Stimulated activated CD4-positive, alpha-beta T cell treated with anti-CD3 and anti-CD28 coated beads, Interleukin-4, amount 100 ng/mL, for 4 hours (primary cell): ENCODE data around the gene PHACTR3.

Experiments used
- DNase-seq, 2 experiments: peaks; one replicate each; pipeline ENCODE4 v3.0.0-alpha.2; 2020

The PHACTR3 gene

GRCh38 chr20:59575216-59575615 lies 29.1 kb upstream of the PHACTR3 start:
- no peak for DNase-seq

- no peak for DNase-seq
Observed at GRCh38 chr20:59575653-59576052, 28.7 kb upstream of the PHACTR3 start.

- DNase-seq: no peak
Observed at GRCh38 chr20:59576216-59576953, 28.0 kb upstream of the PHACTR3 start.

GRCh38 chr20:59577037-59577808 lies 27.1 kb upstream of the PHACTR3 start:
- no peak for DNase-seq

GRCh38 chr20:59577809-59578435 lies 26.4 kb upstream of the PHACTR3 start:
- DNase-seq: no peak

- no peak for DNase-seq
Observed at GRCh38 chr20:59578436-59579403, 25.6 kb upstream of the PHACTR3 start.

- no peak for DNase-seq
Observed at GRCh38 chr20:59579404-59580145, 24.8 kb upstream of the PHACTR3 start.

GRCh38 chr20:59580146-59580946 lies 24.0 kb upstream of the PHACTR3 start:
- DNase-seq: no peak

- no peak for DNase-seq
Observed at GRCh38 chr20:59580991-59581401, 23.3 kb upstream of the PHACTR3 start.

- DNase-seq: no peak
Observed at GRCh38 chr20:59581993-59582679, 22.2 kb upstream of the PHACTR3 start.

- no peak for DNase-seq
Observed at GRCh38 chr20:59583428-59584277, 20.7 kb upstream of the PHACTR3 start.

- DNase-seq: no peak
Observed at GRCh38 chr20:59584278-59584925, 19.9 kb upstream of the PHACTR3 start.

GRCh38 chr20:59585714-59586409 lies 18.5 kb upstream of the PHACTR3 start:
- DNase-seq: no peak

GRCh38 chr20:59586613-59587012 lies 17.7 kb upstream of the PHACTR3 start:
- no peak for DNase-seq

GRCh38 chr20:59587570-59587969 lies 16.8 kb upstream of the PHACTR3 start:
- DNase-seq: no peak

- DNase-seq: no peak
Observed at GRCh38 chr20:59588236-59588855, 16.0 kb upstream of the PHACTR3 start.

GRCh38 chr20:59589086-59589684 lies 15.2 kb upstream of the PHACTR3 start:
- DNase-seq: no peak
